ENCODE measurements around the gene RDM1. TPM values are rescaled to one million over a fixed set of nuclear protein-coding genes. Genes with fewer than 3 reads are reported as not detected.

Gene RDM1
- total and polyA plus RNA-seq, 2 experiments from 2014 or later: 3.9 to 8.8 TPM

- H3K4me3 ChIP-seq: no peak overlapping the region
- H2AFZ ChIP-seq: no peak overlapping the region
- H3K4me1 Mint-ChIP-seq: no peaks in the 10 kb centered on the region
- no peaks in the 10 kb centered on the region for H3K79me2 ChIP-seq (replicated peaks; ENCODE audit: insufficient read depth)
- H3K27ac Mint-ChIP-seq: no peak overlapping the region
- H3K4me2 ChIP-seq: no peak overlapping the region
- H3K4me3 Mint-ChIP-seq: no peak overlapping the region
- no peak overlapping the region for H3K27ac ChIP-seq (ENCODE audit: low read depth)
- H3K36me3 ChIP-seq (ENCODE audit: insufficient read depth): no peaks in the 10 kb centered on the region
- H3K27me3 ChIP-seq (ENCODE audit: insufficient read depth): no peaks in the 10 kb centered on the region
- H3K36me3 Mint-ChIP-seq (ENCODE audit: low read depth): no peaks in the 10 kb centered on the region
- no peaks in the 10 kb centered on the region for H4K20me1 ChIP-seq (replicated peaks; ENCODE audit: insufficient read depth)
- ATAC-seq: no peak
- no peaks in the 10 kb centered on the region for H3K9me3 Mint-ChIP-seq
- H3K9me2 ChIP-seq (ENCODE audit: insufficient read depth): peaks cover 4% of the 10 kb centered on the region; the same call in 1 of the 2 replicates
- TF ChIP-seq CREB1 (CRISPR knock-in tag; IDR thresholded peaks at IDR 0.05; ENCODE audit: low read depth): no peak
- no peak for TF ChIP-seq EZH2phosphoT487 (IDR thresholded peaks at IDR 0.05; ENCODE audit: unreplicated experiment)
- TF ChIP-seq EZH2 (IDR thresholded peaks at IDR 0.05; ENCODE audit: low read depth, unreplicated experiment): no peak
- TF ChIP-seq CTCF (conservative IDR thresholded peaks at IDR 0.05; ENCODE audit: low read depth in 2 of 2): no peak
- no peak for TF ChIP-seq STAT1 (IDR thresholded peaks at IDR 0.05; ENCODE audit: unreplicated experiment)
- TF ChIP-seq, protein P1, sequence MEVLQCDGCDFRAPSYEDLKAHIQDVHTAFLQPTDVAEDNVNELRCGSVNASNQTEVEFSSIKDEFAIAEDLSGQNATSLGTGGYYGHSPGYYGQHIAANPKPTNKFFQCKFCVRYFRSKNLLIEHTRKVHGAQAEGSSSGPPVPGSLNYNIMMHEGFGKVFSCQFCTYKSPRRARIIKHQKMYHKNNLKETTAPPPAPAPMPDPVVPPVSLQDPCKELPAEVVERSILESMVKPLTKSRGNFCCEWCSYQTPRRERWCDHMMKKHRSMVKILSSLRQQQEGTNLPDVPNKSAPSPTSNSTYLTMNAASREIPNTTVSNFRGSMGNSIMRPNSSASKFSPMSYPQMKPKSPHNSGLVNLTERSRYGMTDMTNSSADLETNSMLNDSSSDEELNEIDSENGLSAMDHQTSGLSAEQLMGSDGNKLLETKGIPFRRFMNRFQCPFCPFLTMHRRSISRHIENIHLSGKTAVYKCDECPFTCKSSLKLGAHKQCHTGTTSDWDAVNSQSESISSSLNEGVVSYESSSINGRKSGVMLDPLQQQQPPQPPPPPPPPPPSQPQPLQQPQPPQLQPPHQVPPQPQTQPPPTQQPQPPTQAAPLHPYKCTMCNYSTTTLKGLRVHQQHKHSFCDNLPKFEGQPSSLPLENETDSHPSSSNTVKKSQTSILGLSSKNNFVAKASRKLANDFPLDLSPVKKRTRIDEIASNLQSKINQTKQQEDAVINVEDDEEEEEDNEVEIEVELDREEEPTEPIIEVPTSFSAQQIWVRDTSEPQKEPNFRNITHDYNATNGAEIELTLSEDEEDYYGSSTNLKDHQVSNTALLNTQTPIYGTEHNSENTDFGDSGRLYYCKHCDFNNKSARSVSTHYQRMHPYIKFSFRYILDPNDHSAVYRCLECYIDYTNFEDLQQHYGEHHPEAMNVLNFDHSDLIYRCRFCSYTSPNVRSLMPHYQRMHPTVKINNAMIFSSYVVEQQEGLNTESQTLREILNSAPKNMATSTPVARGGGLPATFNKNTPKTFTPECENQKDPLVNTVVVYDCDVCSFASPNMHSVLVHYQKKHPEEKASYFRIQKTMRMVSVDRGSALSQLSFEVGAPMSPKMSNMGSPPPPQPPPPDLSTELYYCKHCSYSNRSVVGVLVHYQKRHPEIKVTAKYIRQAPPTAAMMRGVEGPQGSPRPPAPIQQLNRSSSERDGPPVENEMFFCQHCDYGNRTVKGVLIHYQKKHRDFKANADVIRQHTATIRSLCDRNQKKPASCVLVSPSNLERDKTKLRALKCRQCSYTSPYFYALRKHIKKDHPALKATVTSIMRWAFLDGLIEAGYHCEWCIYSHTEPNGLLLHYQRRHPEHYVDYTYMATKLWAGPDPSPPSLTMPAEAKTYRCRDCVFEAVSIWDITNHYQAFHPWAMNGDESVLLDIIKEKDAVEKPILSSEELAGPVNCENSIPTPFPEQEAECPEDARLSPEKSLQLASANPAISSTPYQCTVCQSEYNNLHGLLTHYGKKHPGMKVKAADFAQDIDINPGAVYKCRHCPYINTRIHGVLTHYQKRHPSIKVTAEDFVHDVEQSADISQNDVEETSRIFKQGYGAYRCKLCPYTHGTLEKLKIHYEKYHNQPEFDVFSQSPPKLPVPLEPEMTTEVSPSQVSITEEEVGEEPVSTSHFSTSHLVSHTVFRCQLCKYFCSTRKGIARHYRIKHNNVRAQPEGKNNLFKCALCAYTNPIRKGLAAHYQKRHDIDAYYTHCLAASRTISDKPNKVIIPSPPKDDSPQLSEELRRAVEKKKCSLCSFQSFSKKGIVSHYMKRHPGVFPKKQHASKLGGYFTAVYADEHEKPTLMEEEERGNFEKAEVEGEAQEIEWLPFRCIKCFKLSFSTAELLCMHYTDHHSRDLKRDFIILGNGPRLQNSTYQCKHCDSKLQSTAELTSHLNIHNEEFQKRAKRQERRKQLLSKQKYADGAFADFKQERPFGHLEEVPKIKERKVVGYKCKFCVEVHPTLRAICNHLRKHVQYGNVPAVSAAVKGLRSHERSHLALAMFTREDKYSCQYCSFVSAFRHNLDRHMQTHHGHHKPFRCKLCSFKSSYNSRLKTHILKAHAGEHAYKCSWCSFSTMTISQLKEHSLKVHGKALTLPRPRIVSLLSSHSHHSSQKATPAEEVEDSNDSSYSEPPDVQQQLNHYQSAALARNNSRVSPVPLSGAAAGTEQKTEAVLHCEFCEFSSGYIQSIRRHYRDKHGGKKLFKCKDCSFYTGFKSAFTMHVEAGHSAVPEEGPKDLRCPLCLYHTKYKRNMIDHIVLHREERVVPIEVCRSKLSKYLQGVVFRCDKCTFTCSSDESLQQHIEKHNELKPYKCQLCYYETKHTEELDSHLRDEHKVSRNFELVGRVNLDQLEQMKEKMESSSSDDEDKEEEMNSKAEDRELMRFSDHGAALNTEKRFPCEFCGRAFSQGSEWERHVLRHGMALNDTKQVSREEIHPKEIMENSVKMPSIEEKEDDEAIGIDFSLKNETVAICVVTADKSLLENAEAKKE (CRISPR knock-in tag; IDR thresholded peaks at IDR 0.05): no peak
- TF ChIP-seq JUNB (IDR thresholded peaks at IDR 0.05; ENCODE audit: unreplicated experiment): no peak
- no peak for TF ChIP-seq NANOG (IDR thresholded peaks at IDR 0.05; ENCODE audit: borderline replicate concordance)
- no peak for TF ChIP-seq ZNF114 (CRISPR knock-in tag; IDR thresholded peaks at IDR 0.05)
- no peak for TF ChIP-seq REST (IDR thresholded peaks at IDR 0.05; ENCODE audit: unreplicated experiment)
- TF ChIP-seq, protein P2, sequence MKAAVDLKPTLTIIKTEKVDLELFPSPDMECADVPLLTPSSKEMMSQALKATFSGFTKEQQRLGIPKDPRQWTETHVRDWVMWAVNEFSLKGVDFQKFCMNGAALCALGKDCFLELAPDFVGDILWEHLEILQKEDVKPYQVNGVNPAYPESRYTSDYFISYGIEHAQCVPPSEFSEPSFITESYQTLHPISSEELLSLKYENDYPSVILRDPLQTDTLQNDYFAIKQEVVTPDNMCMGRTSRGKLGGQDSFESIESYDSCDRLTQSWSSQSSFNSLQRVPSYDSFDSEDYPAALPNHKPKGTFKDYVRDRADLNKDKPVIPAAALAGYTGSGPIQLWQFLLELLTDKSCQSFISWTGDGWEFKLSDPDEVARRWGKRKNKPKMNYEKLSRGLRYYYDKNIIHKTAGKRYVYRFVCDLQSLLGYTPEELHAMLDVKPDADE (IDR thresholded peaks at IDR 0.05): no peak
- no peak for TF ChIP-seq POLR2AphosphoS5 (IDR thresholded peaks at IDR 0.05; ENCODE audit: low read depth)
- TF ChIP-seq ZNF331 (CRISPR knock-in tag; IDR thresholded peaks at IDR 0.05; ENCODE audit: low read depth): no peak
- H3K4me1 ChIP-seq (ENCODE audit: insufficient read depth): no peaks in the 10 kb centered on the region
- no peak for DNase-seq (ENCODE audit: low spot score)
- no peaks in the 10 kb centered on the region for H3K27me3 Mint-ChIP-seq (ENCODE audit: insufficient read depth, low read depth, poor library complexity)
- H3F3A ChIP-seq (replicated peaks; ENCODE audit: low read depth): no peaks in the 10 kb centered on the region
These were observed 13.6 kb upstream of the RDM1 start for GRCh38 chr17:35944151-35944550.
